Fibroblast of lung (primary cell): ENCODE data around the gene CREM. TPM values are rescaled to one million over a fixed set of nuclear protein-coding genes. Genes with fewer than 3 reads are reported as not detected.

ENCODE experiments used
- DNase-seq, 2 donors: peaks; one replicate each; pipeline versions ENCODE4 v3.0.0 to v3.0.0-alpha.2; 2010; ENCODE audit warnings: low read depth in 2 of 2
- H2AFZ ChIP-seq: 2 replicates; pipeline ENCODE4 v1.5.1; 2012; ENCODE audit warnings: low read length, control low read depth, inconsistent platforms
- H3K27ac ChIP-seq: 2 replicates; pipeline ENCODE4 v1.5.1; 2011; ENCODE audit warnings: low read length, control low read depth; ENCODE audit not compliant: insufficient read depth
- H3K27me3 ChIP-seq: 2 replicates; pipeline ENCODE4 v1.5.1; 2011; ENCODE audit warnings: mild to moderate bottlenecking, low read length; ENCODE audit not compliant: control insufficient read depth, insufficient read depth
- H3K36me3 ChIP-seq: 2 replicates; pipeline ENCODE4 v1.5.1; 2011; ENCODE audit warnings: low read length; ENCODE audit not compliant: control insufficient read depth, insufficient read depth
- H3K4me1 ChIP-seq: 2 replicates; pipeline ENCODE4 v1.5.1; 2011; ENCODE audit warnings: low read length; ENCODE audit not compliant: control insufficient read depth, insufficient read depth; ENCODE audit errors: extremely low read depth
- H3K4me2 ChIP-seq: 2 replicates; pipeline ENCODE4 v1.5.1; 2011; ENCODE audit warnings: low read length, control low read depth; ENCODE audit not compliant: insufficient read depth; ENCODE audit errors: extremely low read depth
- H3K4me3 ChIP-seq, 4 experiments: fragments of 200-600 bp in 1 of 4; sonication (generic) in 1 of 4; replicated peaks in 1 of 4; 2 replicates each; pipeline ENCODE4 v1.5.1; 2011 to 2016; ENCODE audit warnings: low read length in 4 of 4, low read depth in 3 of 4, mild to moderate bottlenecking in 3 of 4, control low read depth in 2 of 4, inconsistent platforms in 1 of 4, mixed read lengths in 1 of 4; ENCODE audit not compliant: insufficient read depth in 1 of 4; ENCODE audit errors: control extremely low read depth in 1 of 4
- H3K79me2 ChIP-seq: 2 replicates; pipeline ENCODE4 v1.5.1; 2012; ENCODE audit warnings: mild to moderate bottlenecking, low read length, inconsistent platforms; ENCODE audit not compliant: control insufficient read depth, insufficient read depth
- H3K9ac ChIP-seq: 2 replicates; pipeline ENCODE4 v1.5.1; 2011; ENCODE audit warnings: mild to moderate bottlenecking, low read length, control low read depth; ENCODE audit not compliant: insufficient read depth
- H3K9me3 ChIP-seq: 2 replicates; pipeline ENCODE4 v1.5.1; 2012; ENCODE audit warnings: low read depth, low read length; ENCODE audit not compliant: control insufficient read depth, insufficient read depth
- H4K20me1 ChIP-seq: 2 replicates; pipeline ENCODE4 v1.5.1; 2011; ENCODE audit warnings: low read length; ENCODE audit not compliant: control insufficient read depth, insufficient read depth; ENCODE audit errors: extremely low read depth
- EZH2 ChIP-seq: IDR thresholded peaks from 2 replicates; pipeline ENCODE4 v1.5.1; 2012; ENCODE audit warnings: low read length, control low read depth, mild to moderate bottlenecking; ENCODE audit errors: missing control alignments
- polyA plus RNA-seq, 2 donors: library from polyadenylated mRNA; depleted of rRNA in 1 of 2; stranded (reverse) in 1 of 2; unstranded in 1 of 2; fragments of >200 nt; gene quantifications; 2 replicates each; pipeline ENCODE4 v1.2.1, GENCODE V29; 2011 to 2012; ENCODE audit warnings: missing spikeins in 1 of 2
- total RNA-seq: library from RNA; depleted of rRNA; stranded (reverse); fragments of >200 nt; gene quantifications from 2 replicates; pipeline ENCODE4 v1.2.1, GENCODE V29; 2014
- TF ChIP-seq, protein P1 (sequence below), 2 donors: IDR thresholded peaks in 1 of 2; conservative IDR thresholded peaks in 1 of 2; 1 replicate in 1 of 2; 2 replicates in 1 of 2; pipeline ENCODE4 v1.5.1; 2011 to 2012; ENCODE audit warnings: low read length in 2 of 2, control low read depth in 1 of 2, inconsistent platforms in 1 of 2, low read depth in 1 of 2, mild to moderate bottlenecking in 1 of 2

Gene CREM
- total and polyA plus RNA-seq, 2 donors (not counting 1 experiment from before 2014, with no cell fraction given), result 29.9 to 32.1 TPM

DNA sequence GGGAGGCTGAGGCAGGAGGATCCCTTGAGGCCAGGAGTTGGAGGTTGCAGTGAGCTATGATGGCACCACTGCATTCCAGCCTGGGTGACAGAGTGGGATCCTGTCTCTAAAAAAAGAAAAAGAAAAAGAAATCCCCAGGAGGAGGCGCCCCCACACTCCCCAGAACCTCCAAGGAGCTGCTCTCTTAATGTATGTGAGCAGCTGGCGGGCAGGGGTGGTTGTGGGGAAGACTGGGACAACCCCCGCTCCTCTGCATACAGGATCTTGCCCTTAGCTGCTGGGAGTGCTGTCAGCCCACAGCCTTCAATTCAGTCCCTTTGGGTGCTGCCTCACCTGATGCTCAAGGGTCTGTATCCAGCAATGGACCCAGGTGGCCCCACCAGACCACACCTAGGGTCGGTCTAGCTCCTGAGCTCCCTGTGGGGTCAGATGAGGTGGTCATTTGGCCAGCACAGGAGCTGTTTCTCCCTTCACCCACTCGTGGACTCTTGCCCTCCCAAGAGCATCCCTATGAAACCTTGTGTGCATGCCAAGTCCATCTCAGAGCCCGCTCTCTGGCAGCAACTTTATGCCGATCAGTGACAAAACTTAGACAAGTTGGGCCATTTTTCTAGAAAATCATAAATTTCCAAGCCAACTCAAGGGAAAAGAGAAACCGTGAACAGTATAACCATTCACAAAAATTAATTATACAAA lies 97.5 kb downstream of the CREM start:
- no peak for DNase-seq
- no peak overlapping the region for H3K4me2 ChIP-seq
- H3K4me3 ChIP-seq, result no peak overlapping the region
- H3K27ac ChIP-seq, result no peak overlapping the region
- no peaks in the 10 kb centered on the region for H3K36me3 ChIP-seq
- no peaks in the 10 kb centered on the region for H4K20me1 ChIP-seq
- no peaks in the 10 kb centered on the region for H3K4me1 ChIP-seq
- H3K9me3 ChIP-seq, result no peaks in the 10 kb centered on the region
- TF ChIP-seq, protein P1, sequence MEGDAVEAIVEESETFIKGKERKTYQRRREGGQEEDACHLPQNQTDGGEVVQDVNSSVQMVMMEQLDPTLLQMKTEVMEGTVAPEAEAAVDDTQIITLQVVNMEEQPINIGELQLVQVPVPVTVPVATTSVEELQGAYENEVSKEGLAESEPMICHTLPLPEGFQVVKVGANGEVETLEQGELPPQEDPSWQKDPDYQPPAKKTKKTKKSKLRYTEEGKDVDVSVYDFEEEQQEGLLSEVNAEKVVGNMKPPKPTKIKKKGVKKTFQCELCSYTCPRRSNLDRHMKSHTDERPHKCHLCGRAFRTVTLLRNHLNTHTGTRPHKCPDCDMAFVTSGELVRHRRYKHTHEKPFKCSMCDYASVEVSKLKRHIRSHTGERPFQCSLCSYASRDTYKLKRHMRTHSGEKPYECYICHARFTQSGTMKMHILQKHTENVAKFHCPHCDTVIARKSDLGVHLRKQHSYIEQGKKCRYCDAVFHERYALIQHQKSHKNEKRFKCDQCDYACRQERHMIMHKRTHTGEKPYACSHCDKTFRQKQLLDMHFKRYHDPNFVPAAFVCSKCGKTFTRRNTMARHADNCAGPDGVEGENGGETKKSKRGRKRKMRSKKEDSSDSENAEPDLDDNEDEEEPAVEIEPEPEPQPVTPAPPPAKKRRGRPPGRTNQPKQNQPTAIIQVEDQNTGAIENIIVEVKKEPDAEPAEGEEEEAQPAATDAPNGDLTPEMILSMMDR (conservative IDR thresholded peaks at IDR 0.05 in 1 of 2, IDR thresholded peaks at IDR 0.05 in 1 of 2; ENCODE audit: low read depth in 1 of 2, low read length in 2 of 2), result no peak
- TF ChIP-seq EZH2, result no peak
- H3K9ac ChIP-seq, result no peak overlapping the region
- no peak overlapping the region for H2AFZ ChIP-seq
- H3K79me2 ChIP-seq, result no peaks in the 10 kb centered on the region
- H3K27me3 ChIP-seq, result no peaks in the 10 kb centered on the region

DNA sequence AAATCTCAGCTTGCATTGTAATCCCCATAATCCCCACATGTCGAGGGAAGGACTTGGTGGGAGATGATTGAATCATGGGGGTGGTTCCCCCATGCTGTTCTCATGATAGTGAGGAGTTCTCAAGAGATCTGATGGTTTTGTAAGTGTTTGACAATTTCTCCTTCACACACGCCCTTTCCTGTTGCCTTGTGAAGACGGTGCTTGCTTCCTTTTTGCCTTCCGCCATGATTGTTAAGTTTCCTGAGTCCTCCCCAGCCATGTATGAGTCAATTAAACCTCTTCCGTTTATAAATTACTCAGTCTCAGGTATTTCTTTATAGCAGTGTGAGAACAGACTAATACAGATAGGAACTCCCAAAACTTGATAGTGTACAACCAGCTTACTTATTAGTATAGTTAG lies 98.6 kb downstream of the CREM start:
- DNase-seq, result peak in 1 of 2 donors; percentile 12
- no peak overlapping the region for H2AFZ ChIP-seq
- TF ChIP-seq, protein P1 (conservative IDR thresholded peaks at IDR 0.05 in 1 of 2, IDR thresholded peaks at IDR 0.05 in 1 of 2; ENCODE audit: low read depth in 1 of 2, low read length in 2 of 2), result no peak
- TF ChIP-seq EZH2, result no peak

DNA sequence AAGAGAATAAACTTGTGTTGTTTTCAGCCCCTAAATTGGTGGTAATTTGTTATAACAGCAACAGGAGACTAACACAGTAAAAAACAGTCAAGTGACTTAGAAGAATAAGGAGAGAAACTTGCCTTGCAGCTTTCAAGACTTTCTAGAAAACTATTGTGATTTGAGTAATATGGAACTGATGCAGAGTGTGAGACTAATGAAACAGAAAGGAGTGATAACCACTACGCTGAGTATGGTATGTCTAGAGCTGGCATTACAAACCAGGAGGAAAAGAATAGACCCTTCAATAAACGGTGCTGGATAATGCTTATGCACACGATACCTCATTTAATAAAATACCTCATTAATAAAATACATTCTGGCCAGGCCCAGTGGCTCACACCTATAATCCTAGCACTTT lies 99.9 kb downstream of the CREM start:
- TF ChIP-seq EZH2, result no peak
- TF ChIP-seq, protein P1 (conservative IDR thresholded peaks at IDR 0.05 in 1 of 2, IDR thresholded peaks at IDR 0.05 in 1 of 2; ENCODE audit: low read depth in 1 of 2, low read length in 2 of 2), result no peak
- no peak for DNase-seq

More for the DNA sequence above, 98.6 kb downstream of the CREM start:
- Histone ChIP-seq H3K9ac (no peak overlapping the region), H4K20me1 (no peaks in the 10 kb centered on the region), H3K4me2 (no peak overlapping the region), H3K4me3 (no peak overlapping the region), H3K79me2 (no peaks in the 10 kb centered on the region), H3K9me3 (no peaks in the 10 kb centered on the region), H3K27me3 (no peaks in the 10 kb centered on the region), H3K36me3 (no peaks in the 10 kb centered on the region), H3K27ac (no peak overlapping the region), H3K4me1 (no peaks in the 10 kb centered on the region)

More for the DNA sequence above, 99.9 kb downstream of the CREM start:
- Histone ChIP-seq H3K4me2 (no peak overlapping the region), H3K4me3 (no peak overlapping the region), H3K36me3 (no peaks in the 10 kb centered on the region), H3K79me2 (no peaks in the 10 kb centered on the region), H3K4me1 (no peaks in the 10 kb centered on the region), H3K9me3 (no peaks in the 10 kb centered on the region), H3K9ac (no peak overlapping the region), H3K27ac (no peak overlapping the region), H4K20me1 (no peaks in the 10 kb centered on the region), H2AFZ (no peak overlapping the region), H3K27me3 (no peaks in the 10 kb centered on the region)
